Measurements from ENCODE around the gene TRPC4AP. TPM values are rescaled to one million over a fixed set of nuclear protein-coding genes. Genes with fewer than 3 reads are reported as not detected.

TRPC4AP gene
- total RNA-seq, 1 donor from 2014 or later: 60.2 TPM

DNA sequence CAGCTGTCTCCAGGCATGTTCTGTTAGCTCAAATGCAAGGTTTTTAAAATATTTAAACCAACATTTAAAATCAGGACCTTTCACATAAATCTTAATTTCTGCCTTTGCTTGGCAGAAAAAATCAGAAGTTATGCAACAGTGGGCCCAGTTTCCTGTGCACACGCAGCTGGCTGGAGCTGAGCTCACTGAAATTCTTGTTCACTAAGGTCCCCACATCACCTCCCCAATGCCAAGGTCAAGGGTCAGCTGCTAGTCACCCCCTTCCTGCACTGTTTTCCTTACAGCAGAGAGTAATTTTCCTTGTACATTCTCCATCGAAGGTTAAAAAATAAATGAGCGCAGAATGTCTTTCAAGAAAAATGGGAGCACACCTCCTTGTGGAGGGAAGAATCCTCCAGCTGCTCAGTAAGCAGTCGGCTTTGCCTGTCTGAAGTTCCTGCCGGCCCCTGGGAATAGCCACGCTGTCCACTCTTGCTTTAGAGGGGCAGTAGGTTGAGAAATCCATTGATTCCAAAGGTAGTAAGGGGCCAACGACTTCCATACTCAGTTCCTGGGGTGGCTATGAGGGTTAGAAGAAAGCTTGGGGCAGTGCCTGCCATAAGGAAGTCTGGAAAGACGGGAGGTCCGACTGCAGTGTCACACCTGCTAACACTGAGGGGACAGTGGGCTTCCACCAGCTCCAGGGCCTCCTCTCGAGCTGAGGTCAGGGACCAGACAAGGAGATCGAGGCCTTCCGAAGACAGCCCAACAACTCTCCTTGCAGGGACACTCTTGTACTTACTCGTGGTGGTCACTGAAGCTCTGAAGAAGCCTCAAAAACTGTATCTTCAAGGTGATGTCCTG, 80.2 kb downstream of the TRPC4AP start:
- Mint-ChIP-seq H3K36me3 (ENCODE audit: low read depth) (peaks cover 97% of the 10 kb centered on the region), H3K27me3 (no peaks in the 10 kb centered on the region), H3K4me3 (no peak overlapping the region), H3K4me1 (peaks cover 20% of the 10 kb centered on the region), H3K27ac (no peak overlapping the region), H3K9me3 (no peaks in the 10 kb centered on the region)
- intact Hi-C loops (cut with micrococcal nuclease): loop anchor here (10.0 kb wide), 1 partner anchor 192 kb away; no protein-coding TSS in a partner anchor
- TF ChIP-seq, protein P1, sequence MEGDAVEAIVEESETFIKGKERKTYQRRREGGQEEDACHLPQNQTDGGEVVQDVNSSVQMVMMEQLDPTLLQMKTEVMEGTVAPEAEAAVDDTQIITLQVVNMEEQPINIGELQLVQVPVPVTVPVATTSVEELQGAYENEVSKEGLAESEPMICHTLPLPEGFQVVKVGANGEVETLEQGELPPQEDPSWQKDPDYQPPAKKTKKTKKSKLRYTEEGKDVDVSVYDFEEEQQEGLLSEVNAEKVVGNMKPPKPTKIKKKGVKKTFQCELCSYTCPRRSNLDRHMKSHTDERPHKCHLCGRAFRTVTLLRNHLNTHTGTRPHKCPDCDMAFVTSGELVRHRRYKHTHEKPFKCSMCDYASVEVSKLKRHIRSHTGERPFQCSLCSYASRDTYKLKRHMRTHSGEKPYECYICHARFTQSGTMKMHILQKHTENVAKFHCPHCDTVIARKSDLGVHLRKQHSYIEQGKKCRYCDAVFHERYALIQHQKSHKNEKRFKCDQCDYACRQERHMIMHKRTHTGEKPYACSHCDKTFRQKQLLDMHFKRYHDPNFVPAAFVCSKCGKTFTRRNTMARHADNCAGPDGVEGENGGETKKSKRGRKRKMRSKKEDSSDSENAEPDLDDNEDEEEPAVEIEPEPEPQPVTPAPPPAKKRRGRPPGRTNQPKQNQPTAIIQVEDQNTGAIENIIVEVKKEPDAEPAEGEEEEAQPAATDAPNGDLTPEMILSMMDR (IDR thresholded peaks at IDR 0.05): no peak
- no peak for ATAC-seq (ENCODE audit: low read depth)
- ChIA-PET CTCF (no interaction called here), POLR2A (no interaction called here)
- DNase-seq: no peak

GRCh38 chr20:35011589-35012226, 80.9 kb downstream of the TRPC4AP start:
- intact Hi-C loops (cut with micrococcal nuclease): loop anchor here (10.0 kb wide), 1 partner anchor 193 kb away; no protein-coding TSS in a partner anchor
- ATAC-seq (ENCODE audit: low read depth) (no peak), DNase-seq (no peak)
- Mint-ChIP-seq H3K27me3 (no peaks in the 10 kb centered on the region), H3K9me3 (no peaks in the 10 kb centered on the region), H3K27ac (no peak overlapping the region), H3K4me3 (no peak overlapping the region), H3K4me1 (peaks cover 20% of the 10 kb centered on the region), H3K36me3 (ENCODE audit: low read depth) (peaks cover 96% of the 10 kb centered on the region)
- CTCF ChIA-PET: no interaction called here
- TF ChIP-seq, protein P1 (IDR thresholded peaks at IDR 0.05): no peak
- POLR2A ChIA-PET: no interaction called here

DNA sequence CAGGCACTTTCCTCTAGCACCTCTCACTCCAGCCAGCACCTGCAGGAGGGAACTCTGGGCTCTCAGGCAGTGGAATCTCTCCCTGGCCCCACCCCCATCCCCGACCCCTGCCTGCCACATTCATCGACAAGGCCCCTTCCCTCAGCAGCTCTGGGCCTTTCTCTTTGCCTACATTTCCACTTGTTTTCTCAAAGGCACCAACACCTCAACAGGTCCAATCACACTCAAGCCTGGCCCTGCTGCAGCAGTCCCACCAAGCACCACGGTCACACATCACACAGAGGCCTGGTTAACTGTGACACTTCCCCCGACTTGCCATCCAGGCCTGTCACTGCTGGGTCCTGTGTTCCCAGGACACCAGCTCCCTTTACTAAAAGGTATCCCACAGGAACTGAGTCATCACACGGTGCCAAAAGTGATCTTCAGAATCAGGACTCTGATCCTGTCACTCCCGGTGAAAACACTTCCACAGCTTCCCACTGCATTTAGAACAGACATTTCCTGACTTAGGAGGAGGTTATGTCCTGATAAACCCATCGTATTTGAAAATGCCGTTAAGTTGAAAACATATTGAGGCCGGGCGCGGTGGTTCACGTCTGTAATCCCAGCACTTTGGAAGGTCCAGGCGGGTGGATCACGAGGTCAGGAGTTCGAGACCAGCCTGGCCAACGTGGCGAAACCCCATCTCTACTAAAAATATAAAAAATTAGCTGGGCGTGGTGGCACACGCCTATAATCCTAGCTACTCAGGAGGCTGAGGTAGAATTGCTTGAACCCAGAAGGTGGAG, 82.0 kb downstream of the TRPC4AP start:
- H3K27ac Mint-ChIP-seq: no peak overlapping the region
- no peak overlapping the region for H3K4me3 Mint-ChIP-seq
- ChIA-PET POLR2A (no interaction called here), CTCF (no interaction called here)
- peaks cover 17% of the 10 kb centered on the region for H3K4me1 Mint-ChIP-seq
- intact Hi-C loops (cut with micrococcal nuclease): loop anchor here (10.0 kb wide), 1 partner anchor 194 kb away; no protein-coding TSS in a partner anchor
- TF ChIP-seq, protein P1 (IDR thresholded peaks at IDR 0.05): no peak
- DNase-seq (no peak), ATAC-seq (ENCODE audit: low read depth) (no peak)
- peaks cover 96% of the 10 kb centered on the region for H3K36me3 Mint-ChIP-seq (ENCODE audit: low read depth)
- no peaks in the 10 kb centered on the region for H3K9me3 Mint-ChIP-seq
- H3K27me3 Mint-ChIP-seq: no peaks in the 10 kb centered on the region

- CTCF ChIA-PET: no interaction called here
- Mint-ChIP-seq H3K9me3 (no peaks in the 10 kb centered on the region), H3K4me1 (peaks cover 12% of the 10 kb centered on the region), H3K4me3 (no peak overlapping the region), H3K36me3 (ENCODE audit: low read depth) (peaks cover 96% of the 10 kb centered on the region), H3K27ac (no peak overlapping the region), H3K27me3 (no peaks in the 10 kb centered on the region)
- DNase-seq: no peak
- TF ChIP-seq, protein P1 (IDR thresholded peaks at IDR 0.05): no peak
- no peak for ATAC-seq (ENCODE audit: low read depth)
- intact Hi-C loops (cut with micrococcal nuclease): loop anchor here (10.0 kb wide), 1 partner anchor 195 kb away; no protein-coding TSS in a partner anchor
- POLR2A ChIA-PET: interaction anchor here (0.6 kb wide), 1 partner anchor 322 kb away, joined by 3 read pairs; no protein-coding TSS in a partner anchor
Measured at GRCh38 chr20:35009665-35010328, 82.8 kb downstream of the TRPC4AP start.
